Vagina (tissue), 2 donors: Measurements from ENCODE around the gene ELMO1. TPM values are rescaled to one million over a fixed set of nuclear protein-coding genes. Genes with fewer than 3 reads are reported as not detected.

ENCODE experiments used
- DNase-seq, 2 donors: peaks; one replicate each; pipeline ENCODE4 v3.0.0-alpha.2; 2017; ENCODE audit errors: extremely low spot score in 2 of 2
- H3K27ac ChIP-seq: fragments of 200-600 bp; sonication (generic); one replicate; pipeline ENCODE4 v1.5.1; 2019
- H3K27me3 ChIP-seq: fragments of 200-600 bp; sonication (generic); one replicate; pipeline ENCODE4 v1.5.1; 2019
- H3K36me3 ChIP-seq, 2 donors: fragments of 200-600 bp; sonication (generic); one replicate each; pipeline ENCODE4 v1.5.1; 2017 to 2019
- H3K4me1 ChIP-seq: fragments of 200-600 bp; sonication (generic); one replicate; pipeline ENCODE4 v1.5.1; 2019
- H3K4me3 ChIP-seq, 2 donors: fragments of 200-600 bp; sonication (generic); 1 replicate in 1 of 2; 2 replicates in 1 of 2; pipeline ENCODE4 v1.5.1; 2016 to 2019
- H3K9me3 ChIP-seq: fragments of 200-600 bp; sonication (generic); one replicate; pipeline ENCODE4 v1.5.1; 2019
- CTCF ChIP-seq, 3 experiments: fragments of 450-650 bp in 2 of 3; fragments of 200-600 bp in 1 of 3; sonication (generic) in 1 of 3; IDR thresholded peaks; one replicate each; pipeline ENCODE4 v1.5.1; 2017 to 2019; ENCODE audit warnings: antibody characterized with exemption in 3 of 3, mild to moderate bottlenecking in 2 of 3, moderate library complexity in 2 of 3
- POLR2A ChIP-seq, 2 donors: fragments of 450-650 bp; IDR thresholded peaks; one replicate each; pipeline ENCODE4 v1.6.1; 2017; ENCODE audit warnings: antibody characterized with exemption in 2 of 2, mild to moderate bottlenecking in 2 of 2, moderate library complexity in 2 of 2
- POLR2AphosphoS5 ChIP-seq, 2 donors: sonication (generic); formaldehyde crosslinking; IDR thresholded peaks; one replicate each; pipeline ENCODE4 v1.9.0; 2017; ENCODE audit warnings: antibody characterized with exemption in 2 of 2, mild to moderate bottlenecking in 2 of 2, low read depth in 1 of 2; ENCODE audit not compliant: insufficient read depth in 1 of 2
- intact Hi-C: fragments of 100-400 bp; cut with DNase I; formaldehyde crosslinking; loops from one replicate; pipeline ENCODE4 v1.15.1; 2023
- total RNA-seq: library from RNA; depleted of rRNA; stranded (reverse); fragments of >200 nt; gene quantifications from one replicate; pipeline ENCODE4 v1.2.3, GENCODE V29; 2016

Gene ELMO1
- total RNA-seq, 1 donor from 2014 or later: 74.4 TPM

- Histone ChIP-seq H3K4me1 (no peaks in the 10 kb centered on the region), H3K4me3 (no peak overlapping the region), H3K27ac (no peak overlapping the region), H3K27me3 (no peaks in the 10 kb centered on the region), H3K36me3 (no peaks in the 10 kb centered on the region), H3K9me3 (no peaks in the 10 kb centered on the region)
- TF ChIP-seq POLR2A (IDR thresholded peaks at IDR 0.05): no peak
- no peak for DNase-seq
- intact Hi-C loops: no loop called here
Measured at GRCh38 chr7:37398403-37398802, 50.3 kb downstream of the ELMO1 start.

GRCh38 chr7:37395618-37396259, 52.9 kb downstream of the ELMO1 start:
- no peak for TF ChIP-seq POLR2AphosphoS5 (IDR thresholded peaks at IDR 0.05; ENCODE audit: insufficient read depth in 1 of 2, low read depth in 1 of 2)
- no peak for TF ChIP-seq POLR2A (IDR thresholded peaks at IDR 0.05)
- no peak for TF ChIP-seq CTCF (IDR thresholded peaks at IDR 0.05)
- intact Hi-C loops: no loop called here
- H3K36me3 ChIP-seq: no peaks in the 10 kb centered on the region
- H3K9me3 ChIP-seq: no peaks in the 10 kb centered on the region
- H3K27ac ChIP-seq: no peak overlapping the region
- DNase-seq: no peak
- no peak overlapping the region for H3K4me3 ChIP-seq
- no peaks in the 10 kb centered on the region for H3K27me3 ChIP-seq
- H3K4me1 ChIP-seq: peaks cover 7% of the 10 kb centered on the region

GRCh38 chr7:37394158-37394557, 54.5 kb downstream of the ELMO1 start:
- intact Hi-C loops: no loop called here
- no peak for DNase-seq
- Histone ChIP-seq H3K27me3 (no peaks in the 10 kb centered on the region), H3K9me3 (no peaks in the 10 kb centered on the region), H3K27ac (no peak overlapping the region), H3K36me3 (no peaks in the 10 kb centered on the region), H3K4me1 (peaks cover 11% of the 10 kb centered on the region), H3K4me3 (no peak overlapping the region)
- TF ChIP-seq POLR2AphosphoS5 (IDR thresholded peaks at IDR 0.05; ENCODE audit: insufficient read depth in 1 of 2, low read depth in 1 of 2) (no peak), CTCF (IDR thresholded peaks at IDR 0.05) (no peak), POLR2A (IDR thresholded peaks at IDR 0.05) (no peak)

- no peak overlapping the region for H3K4me3 ChIP-seq
- TF ChIP-seq CTCF (IDR thresholded peaks at IDR 0.05) (no peak), POLR2AphosphoS5 (IDR thresholded peaks at IDR 0.05; ENCODE audit: insufficient read depth in 1 of 2, low read depth in 1 of 2) (no peak), POLR2A (IDR thresholded peaks at IDR 0.05) (no peak)
- H3K4me1 ChIP-seq: peaks cover 13% of the 10 kb centered on the region
- H3K9me3 ChIP-seq: no peaks in the 10 kb centered on the region
- no peak for DNase-seq
- no peaks in the 10 kb centered on the region for H3K36me3 ChIP-seq
- H3K27ac ChIP-seq: no peak overlapping the region
- no peaks in the 10 kb centered on the region for H3K27me3 ChIP-seq
- intact Hi-C loops: no loop called here
Measured at GRCh38 chr7:37393476-37393875, 55.2 kb downstream of the ELMO1 start.

- no peak for TF ChIP-seq CTCF (IDR thresholded peaks at IDR 0.05)
- no peak for TF ChIP-seq POLR2AphosphoS5 (IDR thresholded peaks at IDR 0.05; ENCODE audit: insufficient read depth in 1 of 2, low read depth in 1 of 2)
- TF ChIP-seq POLR2A (IDR thresholded peaks at IDR 0.05): no peak
- Histone ChIP-seq H3K27ac (no peak overlapping the region), H3K27me3 (no peaks in the 10 kb centered on the region), H3K4me1 (peaks cover 13% of the 10 kb centered on the region), H3K9me3 (no peaks in the 10 kb centered on the region), H3K4me3 (no peak overlapping the region), H3K36me3 (no peaks in the 10 kb centered on the region)
- intact Hi-C loops: no loop called here
- DNase-seq: no peak
Measured at GRCh38 chr7:37392673-37393017, 56.0 kb downstream of the ELMO1 start.
